Activated B cell treated with CpG ODN at 0.5 μM for 24 hours (primary cell): ENCODE data around the gene KIF5A. TPM values are rescaled to one million over a fixed set of nuclear protein-coding genes. Genes with fewer than 3 reads are reported as not detected.
"Not testable (repeated sequence)": the region's sequence is repeated elsewhere in the genome, so short reads cannot be mapped to it uniquely, and the experiment has no call there.

Source experiments
- ATAC-seq: fragments of 200-7000 bp; cut with Tn5 transposase; one replicate; pipeline ENCODE4 v1.10.0; 2021; ENCODE audit warnings: low read depth, mild to moderate bottlenecking, moderate library complexity
- CTCF ChIA-PET: fragments of 350-600 bp; sonication (Branson Sonifier 250); formaldehyde crosslinking; loops from one replicate; lab custom pipeline; 2021; ENCODE audit warnings: antibody characterized with exemption; lab: Charles Lee
- POLR2A ChIA-PET: fragments of 350-600 bp; sonication (Branson Sonifier 250); formaldehyde crosslinking; loops from one replicate; lab custom pipeline; 2021; ENCODE audit warnings: antibody characterized with exemption; lab: Charles Lee
- DNase-seq: peaks from one replicate; pipeline ENCODE4 v3.0.0; 2022
- H3K27ac Mint-ChIP-seq: one replicate; pipeline ENCODE4 v1.8.0; 2020; ENCODE audit warnings: mixed read lengths
- H3K27me3 Mint-ChIP-seq: one replicate; pipeline ENCODE4 v1.8.0; 2021; ENCODE audit warnings: mixed read lengths
- H3K36me3 Mint-ChIP-seq: one replicate; pipeline ENCODE4 v1.8.0; 2021; ENCODE audit warnings: low read depth, mixed read lengths
- H3K4me1 Mint-ChIP-seq: one replicate; pipeline ENCODE4 v1.8.0; 2021; ENCODE audit warnings: mixed read lengths
- H3K4me3 Mint-ChIP-seq: one replicate; pipeline ENCODE4 v1.8.0; 2020; ENCODE audit warnings: mild to moderate bottlenecking, mixed read lengths
- H3K9me3 Mint-ChIP-seq: one replicate; pipeline ENCODE4 v1.8.0; 2020; ENCODE audit warnings: mixed read lengths
- CTCF ChIP-seq: fragments of 200-600 bp; IDR thresholded peaks from one replicate; pipeline ENCODE4 v1.8.0; 2022; ENCODE audit warnings: antibody characterized with exemption, mild to moderate bottlenecking
- intact Hi-C: fragments of 100-400 bp; cut with micrococcal nuclease; formaldehyde crosslinking; loops from one replicate; pipeline ENCODE4 v1.15.1; 2024
- total RNA-seq: library from RNA; stranded (reverse); gene quantifications from 2 replicates; pipeline ENCODE4 v1.2.3, GENCODE V29; 2022

KIF5A gene
- total RNA-seq, 1 donor from 2014 or later, result 0.13 TPM

DNA sequence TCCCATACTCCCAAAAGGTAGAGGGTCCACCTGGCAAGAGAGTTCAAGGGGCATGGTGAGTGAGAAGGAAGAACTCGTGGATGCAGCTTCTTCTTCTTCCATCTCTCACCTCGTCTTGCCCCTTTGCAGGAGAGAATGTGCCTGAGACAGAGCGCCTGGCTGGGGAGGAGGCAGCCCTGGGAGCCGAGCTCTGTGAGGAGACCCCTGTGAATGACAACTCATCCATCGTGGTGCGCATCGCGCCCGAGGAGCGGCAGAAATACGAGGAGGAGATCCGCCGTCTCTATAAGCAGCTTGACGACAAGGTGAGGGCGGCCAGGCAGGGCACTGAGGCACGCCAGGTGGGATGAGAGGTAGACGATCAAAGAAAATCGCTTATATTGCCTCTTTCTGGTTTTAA lies 20.0 kb downstream of the KIF5A start:
- Mint-ChIP-seq H3K36me3 (no peaks in the 10 kb centered on the region), H3K27ac (no peak overlapping the region), H3K27me3 (peaks cover 9% of the 10 kb centered on the region), H3K4me3 (no peak overlapping the region), H3K9me3 (no peaks in the 10 kb centered on the region), H3K4me1 (no peaks in the 10 kb centered on the region)
- ChIA-PET CTCF (no interaction called here), POLR2A (no interaction called here)
- no peak for DNase-seq
- no peak for ATAC-seq
- no peak for TF ChIP-seq CTCF
- intact Hi-C loops, result no loop called here

DNA sequence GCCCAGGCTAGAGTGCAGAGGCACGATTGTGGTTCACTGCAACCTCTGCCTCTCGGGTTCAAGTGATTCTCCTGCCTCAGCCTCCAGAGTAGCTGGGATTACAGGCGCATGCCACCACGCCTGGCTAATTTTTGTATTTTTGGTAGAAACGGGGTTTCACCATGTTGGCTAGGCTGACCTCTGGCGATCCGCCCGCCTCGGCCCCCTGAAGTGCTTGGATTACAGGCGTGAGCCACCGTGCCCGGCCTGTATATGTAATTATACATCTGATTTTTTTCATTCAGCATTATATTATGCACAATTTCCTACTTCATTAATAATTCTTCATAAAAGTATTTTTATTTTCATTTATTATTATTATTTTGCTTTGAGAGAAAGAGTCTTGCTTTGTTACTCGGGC lies 20.6 kb downstream of the KIF5A start:
- CTCF ChIA-PET, result interaction anchor here (1.8 kb wide), 1 partner anchor 13 kb away, joined by 7 read pairs; no protein-coding TSS in a partner anchor
- H3K4me1 Mint-ChIP-seq, H3K4me3 Mint-ChIP-seq, DNase-seq, ATAC-seq, H3K27ac Mint-ChIP-seq, H3K9me3 Mint-ChIP-seq, intact Hi-C loops, H3K36me3 Mint-ChIP-seq: not testable (repeated sequence)
- POLR2A ChIA-PET, result interaction anchor here (0.6 kb wide), 2 partner anchors 22 to 56 kb away, joined by 4 to 5 read pairs; no protein-coding TSS in a partner anchor
- H3K27me3 Mint-ChIP-seq, result peaks cover 14% of the 10 kb centered on the region

DNA sequence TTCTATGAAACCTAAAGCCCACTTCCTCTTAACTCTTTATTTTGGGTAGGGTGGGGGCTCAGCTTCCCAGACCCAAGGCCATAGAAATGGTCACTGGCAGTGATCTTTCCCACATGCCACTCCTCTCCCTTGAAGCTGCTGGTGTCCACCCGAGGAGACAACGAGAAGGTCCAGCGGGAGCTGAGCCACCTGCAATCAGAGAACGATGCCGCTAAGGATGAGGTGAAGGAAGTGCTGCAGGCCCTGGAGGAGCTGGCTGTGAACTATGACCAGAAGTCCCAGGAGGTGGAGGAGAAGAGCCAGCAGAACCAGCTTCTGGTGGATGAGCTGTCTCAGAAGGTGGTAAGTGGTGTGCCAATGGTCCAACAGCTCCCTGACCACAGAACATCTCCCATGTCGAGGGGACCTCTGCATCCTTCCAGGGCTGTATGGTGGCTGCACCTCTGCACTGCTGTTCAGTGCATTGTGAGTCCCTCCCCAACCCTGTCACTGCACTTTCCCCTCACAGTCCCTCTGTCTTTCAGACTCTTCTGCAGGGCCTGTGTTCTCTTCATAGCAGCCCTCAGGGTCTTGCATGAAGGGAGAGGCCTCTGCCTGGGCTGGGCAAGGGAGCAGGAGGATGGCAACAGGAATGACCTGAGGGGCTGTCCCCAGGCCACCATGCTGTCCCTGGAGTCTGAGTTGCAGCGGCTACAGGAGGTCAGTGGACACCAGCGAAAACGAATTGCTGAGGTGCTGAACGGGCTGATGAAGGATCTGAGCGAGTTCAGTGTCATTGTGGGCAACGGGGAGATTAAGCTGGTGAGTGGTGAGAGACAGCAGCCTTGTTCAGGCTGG lies 22.3 kb downstream of the KIF5A start:
- Mint-ChIP-seq H3K27ac (no peak overlapping the region), H3K36me3 (no peaks in the 10 kb centered on the region), H3K9me3 (no peaks in the 10 kb centered on the region), H3K27me3 (peaks cover 15% of the 10 kb centered on the region), H3K4me3 (no peak overlapping the region), H3K4me1 (no peaks in the 10 kb centered on the region)
- intact Hi-C loops, result no loop called here
- DNase-seq, result no peak
- POLR2A ChIA-PET, result no interaction called here
- CTCF ChIA-PET, result interaction anchor here (1.8 kb wide), 1 partner anchor 11 kb away, joined by 7 read pairs; no protein-coding TSS in a partner anchor
- no peak for ATAC-seq
- TF ChIP-seq CTCF, result no peak

DNA sequence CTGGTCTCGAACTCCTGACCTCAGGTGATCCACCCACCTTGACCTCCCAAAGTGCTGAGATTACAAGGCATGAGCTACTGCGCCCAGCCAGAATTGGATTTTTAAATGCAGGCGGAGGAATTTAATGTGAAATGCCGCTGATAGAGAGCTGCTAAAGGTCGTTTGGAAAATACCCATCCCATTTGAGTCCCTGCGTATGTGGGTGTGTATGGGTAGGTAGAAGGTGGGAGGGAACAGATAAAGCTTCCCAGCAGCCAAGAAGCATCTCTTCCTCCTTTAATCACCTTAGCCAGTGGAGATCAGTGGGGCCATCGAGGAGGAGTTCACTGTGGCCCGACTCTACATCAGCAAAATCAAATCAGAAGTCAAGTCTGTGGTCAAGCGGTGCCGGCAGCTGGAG lies 25.0 kb downstream of the KIF5A start:
- intact Hi-C loops, result no loop called here
- H3K4me1 Mint-ChIP-seq, result no peaks in the 10 kb centered on the region
- peaks cover 6% of the 10 kb centered on the region for H3K27me3 Mint-ChIP-seq
- no peak overlapping the region for H3K27ac Mint-ChIP-seq
- no peak for DNase-seq
- no peak overlapping the region for H3K4me3 Mint-ChIP-seq
- ChIA-PET POLR2A (no interaction called here), CTCF (no interaction called here)
- no peaks in the 10 kb centered on the region for H3K36me3 Mint-ChIP-seq
- H3K9me3 Mint-ChIP-seq, result no peaks in the 10 kb centered on the region
- no peak for TF ChIP-seq CTCF
- no peak for ATAC-seq

- Mint-ChIP-seq H3K36me3 (no peaks in the 10 kb centered on the region), H3K27me3 (peaks cover 6% of the 10 kb centered on the region), H3K4me1 (no peaks in the 10 kb centered on the region), H3K9me3 (no peaks in the 10 kb centered on the region), H3K27ac (no peak overlapping the region), H3K4me3 (no peak overlapping the region)
- TF ChIP-seq CTCF, result no peak
- CTCF ChIA-PET, result no interaction called here
- POLR2A ChIA-PET, result no interaction called here
- DNase-seq (no peak), ATAC-seq (no peak)
- intact Hi-C loops, result no loop called here
Observed at GRCh38 chr12:57575771-57576612, 26.1 kb downstream of the KIF5A start.
